GM18867 (cell line): ENCODE data around the gene TSPYL6.
A peak's percentile ranks its signal among the peaks of the same experiment; 100 is the strongest.

Experiments used
- ATAC-seq: cut with Tn5 transposase; IDR thresholded peaks from one replicate; pipeline ENCODE4 v1.9.1; 2021; ENCODE audit warnings: mild to moderate bottlenecking, moderate library complexity; ENCODE audit not compliant: unreplicated experiment

TSPYL6 gene

GRCh38 chr2:54259413-54260240 is 3.6 kb upstream of the TSPYL6 start:
- ATAC-seq: peak; percentile 91

GRCh38 chr2:54258166-54258565 is 2.1 kb upstream of the TSPYL6 start:
- ATAC-seq: no peak

GRCh38 chr2:54255230-54256090 is 569 bp downstream of the TSPYL6 start:
- ATAC-seq: no peak

DNA sequence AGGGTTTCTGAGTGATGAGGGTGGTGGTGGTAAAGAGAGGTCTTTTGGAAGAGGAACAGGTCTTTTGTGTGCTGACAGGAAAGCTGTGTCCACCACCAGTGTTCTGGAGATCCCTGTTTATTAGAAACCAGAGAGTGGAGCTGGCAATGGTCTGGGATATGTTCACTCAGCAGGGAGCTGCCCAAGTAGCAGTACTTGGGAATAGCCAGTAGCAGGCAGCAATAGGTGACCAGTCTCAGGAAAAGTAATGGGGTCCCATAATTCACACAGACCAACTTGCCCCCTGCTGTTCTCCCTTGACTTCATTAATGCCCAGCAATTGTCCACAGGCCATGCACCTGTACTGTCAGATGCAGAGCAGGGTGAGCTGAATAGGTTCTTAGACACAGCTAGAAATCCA is 1.8 kb downstream of the TSPYL6 start:
- no peak for ATAC-seq

- no peak for ATAC-seq
These were observed 6.4 kb downstream of the TSPYL6 start for GRCh38 chr2:54249629-54250028.

- ATAC-seq: no peak
These were observed 8.9 kb downstream of the TSPYL6 start for GRCh38 chr2:54247115-54247514.

GRCh38 chr2:54240515-54241469 is 15.2 kb downstream of the TSPYL6 start:
- no peak for ATAC-seq

DNA sequence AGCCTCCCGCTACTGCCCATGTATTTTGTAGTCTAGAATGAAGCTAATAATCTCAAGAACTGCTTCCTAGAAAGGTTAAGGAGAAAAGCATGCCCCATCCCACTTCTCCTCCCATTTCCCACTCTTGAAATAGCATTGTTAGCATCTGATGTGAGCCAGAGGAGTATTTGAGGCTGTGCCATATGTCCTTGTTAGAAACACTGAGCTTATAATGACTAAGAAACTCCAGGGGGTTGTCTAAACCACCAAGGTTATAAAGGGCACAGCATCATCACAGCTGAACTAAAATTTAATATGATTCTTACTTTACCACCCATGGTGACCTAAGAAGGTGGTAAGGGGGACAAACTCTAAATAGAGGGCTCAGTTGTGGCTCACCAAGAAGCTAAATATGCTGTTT is 16.6 kb downstream of the TSPYL6 start:
- no peak for ATAC-seq

- no peak for ATAC-seq
These were observed 18.6 kb downstream of the TSPYL6 start for GRCh38 chr2:54237428-54237827.

GRCh38 chr2:54233832-54234649 is 22.0 kb downstream of the TSPYL6 start:
- ATAC-seq: no peak

GRCh38 chr2:54228945-54229344 is 27.1 kb downstream of the TSPYL6 start:
- no peak for ATAC-seq

DNA sequence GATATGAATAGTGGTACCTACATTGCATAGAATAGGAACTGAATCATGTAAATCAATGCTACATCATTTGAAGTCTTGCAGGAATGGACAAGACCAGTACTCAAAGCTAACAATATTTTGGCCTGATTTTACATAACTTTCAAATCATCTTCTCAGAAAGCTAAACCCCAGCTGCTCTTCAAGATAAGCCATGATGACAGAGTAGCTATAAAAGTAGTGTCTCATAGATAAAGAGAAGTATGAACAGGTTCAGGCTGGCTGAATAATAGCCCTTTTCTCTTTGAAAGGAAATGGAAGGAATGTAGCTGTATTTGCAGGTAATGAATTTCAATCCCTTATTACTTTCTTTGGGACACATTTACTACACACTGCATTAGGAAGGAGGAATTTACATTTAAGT is 28.2 kb downstream of the TSPYL6 start:
- ATAC-seq: no peak

DNA sequence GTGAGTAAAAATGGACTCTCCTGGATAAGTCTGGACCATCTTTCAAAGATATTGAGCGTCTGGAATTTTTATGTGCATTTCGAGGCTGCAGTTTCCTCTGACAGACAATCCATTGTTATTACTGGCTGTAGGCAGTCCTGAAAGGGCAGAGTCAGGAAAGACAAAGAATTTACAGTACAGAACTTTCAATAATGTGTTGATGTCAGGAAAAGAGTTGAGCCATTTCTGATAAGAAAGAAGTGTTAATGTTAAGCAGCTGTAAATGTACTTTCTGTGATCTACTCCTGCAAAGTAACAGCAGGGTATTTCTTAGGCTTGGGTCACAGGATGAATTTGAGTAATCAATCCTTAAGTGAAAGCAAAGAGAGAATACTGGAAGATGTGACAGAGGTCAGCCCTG is 29.8 kb downstream of the TSPYL6 start:
- ATAC-seq: no peak

- ATAC-seq: no peak
These were observed 31.0 kb downstream of the TSPYL6 start for GRCh38 chr2:54224997-54225396.

DNA sequence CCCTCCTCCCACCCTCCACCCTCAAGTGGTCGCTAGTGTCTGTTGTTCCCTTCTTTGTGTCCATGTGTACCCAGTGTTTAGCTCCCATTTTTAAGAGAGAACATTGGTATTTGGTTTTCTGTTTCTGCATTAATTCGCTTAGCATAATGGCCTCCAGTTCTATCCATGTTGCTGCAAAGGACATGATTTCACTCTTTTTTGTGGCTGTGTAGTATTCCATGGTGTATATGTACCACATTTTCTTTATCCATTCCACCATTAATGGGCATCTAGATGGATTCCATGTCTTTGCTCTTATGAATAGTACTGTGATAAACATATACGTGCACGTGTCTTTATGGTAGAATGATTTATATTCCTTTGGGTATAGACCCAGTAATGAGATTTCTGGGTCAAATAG is 42.9 kb downstream of the TSPYL6 start:
- no peak for ATAC-seq

GRCh38 chr2:54212456-54212855 is 43.6 kb downstream of the TSPYL6 start:
- ATAC-seq: no peak

DNA sequence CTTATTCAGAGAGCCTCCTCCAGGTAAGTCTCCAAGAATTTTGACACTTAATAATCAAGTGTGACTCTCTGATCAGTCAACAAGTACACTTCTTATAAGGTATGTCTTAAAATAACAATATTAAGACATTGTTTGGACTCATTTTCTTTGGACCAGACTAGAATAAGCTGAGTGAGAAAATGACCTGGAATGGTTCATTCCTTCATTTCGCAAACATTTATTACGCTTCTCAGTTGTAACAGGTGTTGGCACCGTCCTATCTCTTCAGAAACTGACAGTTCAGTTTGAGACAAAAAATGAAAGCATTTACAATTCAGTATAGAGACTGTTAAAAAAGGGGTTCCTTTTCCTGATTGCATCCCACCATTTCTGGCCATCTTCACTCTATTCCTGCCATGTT is 46.6 kb downstream of the TSPYL6 start:
- no peak for ATAC-seq

GRCh38 chr2:54208364-54209240 is 47.4 kb downstream of the TSPYL6 start:
- ATAC-seq: no peak

DNA sequence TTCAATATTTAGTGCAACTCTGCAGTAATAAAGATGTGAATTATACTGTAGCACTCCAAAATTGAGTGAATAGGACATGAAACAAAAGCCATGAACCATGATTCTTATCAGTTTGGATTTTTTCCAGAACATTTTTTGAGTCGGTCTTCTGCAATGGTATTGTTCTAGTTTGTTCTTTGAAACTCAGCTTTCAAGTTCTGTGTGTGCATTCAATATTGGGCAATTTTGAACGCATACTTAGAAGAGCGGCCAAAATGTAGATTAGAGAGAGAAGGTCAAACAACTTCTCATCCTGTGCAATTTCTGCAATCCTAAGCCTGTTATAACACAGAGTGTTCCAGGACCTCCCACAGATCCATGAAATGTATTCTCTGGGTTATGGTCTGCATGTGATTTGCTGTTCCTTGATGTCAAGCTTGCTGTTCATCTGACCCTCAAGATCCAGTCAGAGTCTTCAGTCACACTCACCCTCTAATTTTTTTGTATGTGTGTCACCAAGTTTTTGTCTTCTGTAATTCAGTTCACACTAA is 48.3 kb downstream of the TSPYL6 start:
- no peak for ATAC-seq
